ENCODE results near the gene SLC9C1. TPM values are rescaled to one million over a fixed set of nuclear protein-coding genes. Genes with fewer than 3 reads are reported as not detected.

SLC9C1 gene
- total and polyA plus RNA-seq, 9 of the 15 experiments (the other 6 are each of a cell fraction or from before 2014, with no cell fraction given), result not detected

GRCh38 chr3:112247900-112248299 is 46.1 kb downstream of the SLC9C1 start:
- TF ChIP-seq SMAD4 (CRISPR knock-in tag; conservative IDR thresholded peaks at IDR 0.05), result no peak
- no peak for TF ChIP-seq ZNF444 (CRISPR knock-in tag; IDR thresholded peaks at IDR 0.05)
- TF ChIP-seq TBL1XR1 (IDR thresholded peaks at IDR 0.05; ENCODE audit: low read length in 2 of 2), result no peak
- Histone ChIP-seq H4K20me1 (replicated peaks; ENCODE audit: control insufficient read depth, insufficient read depth, low read length) (no peaks in the 10 kb centered on the region), H3K4me1 (replicated peaks in 1 of 2; ENCODE audit: control insufficient read depth in 2 of 2, insufficient read depth in 2 of 2, low read length in 2 of 2) (no peaks in the 10 kb centered on the region), H3K79me2 (ENCODE audit: control insufficient read depth, insufficient read depth, low read length) (no peaks in the 10 kb centered on the region), H3K27me3 (ENCODE audit: control insufficient read depth in 2 of 2, insufficient read depth in 2 of 2, low read length in 2 of 2) (no peaks in the 10 kb centered on the region), H2AFZ (ENCODE audit: low read depth, low read length) (no peak overlapping the region), H3K36me3 (ENCODE audit: control insufficient read depth, insufficient read depth, low read length) (no peaks in the 10 kb centered on the region), H3K27ac (ENCODE audit: extremely low read depth, low read depth, low read length) (no peak overlapping the region), H3K4me3 (no peak overlapping the region), H3K4me2 (ENCODE audit: insufficient read depth, low read length) (no peak overlapping the region), H3K9me1 (ENCODE audit: control insufficient read depth, insufficient read depth, low read length) (no peaks in the 10 kb centered on the region), H3K9me3 (replicated peaks; ENCODE audit: control insufficient read depth, insufficient read depth, low read depth, low read length) (no peaks in the 10 kb centered on the region), H3K9ac (ENCODE audit: insufficient read depth in 1 of 2, low read depth in 2 of 2, low read length in 2 of 2) (no peak overlapping the region)
- intact Hi-C loops (cut with micrococcal nuclease) (no loop called here), in situ Hi-C loops (cut with MboI) (no loop called here)
- WGBS (ENCODE audit: insufficient coverage, low coverage, missing lambda C conversion rate), result 0% methylated on average over 4 of the region's 4 CpGs
- BruUV-seq (replicated peaks), result no TSS peak
- ATAC-seq, result no peak
- no peak for FAIRE-seq
- ChIA-PET CTCF (ENCODE audit: low intra/inter-chr PET ratio) (no interaction called here), POLR2A (no interaction called here)
- no peak for DNase-seq (ENCODE audit: extremely low read depth in 1 of 4, low spot score in 3 of 4)

- no peaks in the 10 kb centered on the region for H3K27me3 ChIP-seq (ENCODE audit: control insufficient read depth in 2 of 2, insufficient read depth in 2 of 2, low read length in 2 of 2)
- BruUV-seq (replicated peaks), result no TSS peak
- no peak overlapping the region for H3K4me3 ChIP-seq
- no peaks in the 10 kb centered on the region for H3K36me3 ChIP-seq (ENCODE audit: control insufficient read depth, insufficient read depth, low read length)
- no peak for ATAC-seq
- DNase-seq (ENCODE audit: extremely low read depth in 1 of 4, low spot score in 3 of 4), result no peak
- intact Hi-C loops (cut with micrococcal nuclease) (no loop called here), in situ Hi-C loops (cut with MboI) (no loop called here)
- no peaks in the 10 kb centered on the region for H3K4me1 ChIP-seq (replicated peaks in 1 of 2; ENCODE audit: control insufficient read depth in 2 of 2, insufficient read depth in 2 of 2, low read length in 2 of 2)
- H2AFZ ChIP-seq (ENCODE audit: low read depth, low read length), result no peak overlapping the region
- no peak overlapping the region for H3K27ac ChIP-seq (ENCODE audit: extremely low read depth, low read depth, low read length)
- POLR2A ChIA-PET, result no interaction called here
- 0% methylated on average over 2 of the region's 2 CpGs for WGBS (ENCODE audit: insufficient coverage, low coverage, missing lambda C conversion rate)
- no peaks in the 10 kb centered on the region for H3K9me3 ChIP-seq (replicated peaks; ENCODE audit: control insufficient read depth, insufficient read depth, low read depth, low read length)
- CTCF ChIA-PET (ENCODE audit: low intra/inter-chr PET ratio), result no interaction called here
- H3K4me2 ChIP-seq (ENCODE audit: insufficient read depth, low read length), result no peak overlapping the region
- no peaks in the 10 kb centered on the region for H3K9me1 ChIP-seq (ENCODE audit: control insufficient read depth, insufficient read depth, low read length)
- H4K20me1 ChIP-seq (replicated peaks; ENCODE audit: control insufficient read depth, insufficient read depth, low read length), result no peaks in the 10 kb centered on the region
- no peak for TF ChIP-seq KHSRP (IDR thresholded peaks at IDR 0.05)
- TF ChIP-seq, protein P1, sequence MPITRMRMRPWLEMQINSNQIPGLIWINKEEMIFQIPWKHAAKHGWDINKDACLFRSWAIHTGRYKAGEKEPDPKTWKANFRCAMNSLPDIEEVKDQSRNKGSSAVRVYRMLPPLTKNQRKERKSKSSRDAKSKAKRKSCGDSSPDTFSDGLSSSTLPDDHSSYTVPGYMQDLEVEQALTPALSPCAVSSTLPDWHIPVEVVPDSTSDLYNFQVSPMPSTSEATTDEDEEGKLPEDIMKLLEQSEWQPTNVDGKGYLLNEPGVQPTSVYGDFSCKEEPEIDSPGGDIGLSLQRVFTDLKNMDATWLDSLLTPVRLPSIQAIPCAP (CRISPR knock-in tag; IDR thresholded peaks at IDR 0.05; ENCODE audit: borderline replicate concordance), result no peak
- TF ChIP-seq CREM (IDR thresholded peaks at IDR 0.05; ENCODE audit: low read depth), result no peak
- no peak for TF ChIP-seq SMAD2 (IDR thresholded peaks at IDR 0.05; ENCODE audit: low read depth, low read length)
- no peak for TF ChIP-seq ZNF695 (CRISPR knock-in tag; IDR thresholded peaks at IDR 0.05)
- TF ChIP-seq E2F5 (CRISPR knock-in tag; IDR thresholded peaks at IDR 0.05), result no peak
- TF ChIP-seq ZFPM2 (CRISPR knock-in tag; IDR thresholded peaks at IDR 0.05), result no peak
- no peak for FAIRE-seq
- no peak overlapping the region for H3K9ac ChIP-seq (ENCODE audit: insufficient read depth in 1 of 2, low read depth in 2 of 2, low read length in 2 of 2)
- H3K79me2 ChIP-seq (ENCODE audit: control insufficient read depth, insufficient read depth, low read length), result no peaks in the 10 kb centered on the region
These were observed 46.7 kb downstream of the SLC9C1 start for GRCh38 chr3:112247350-112247749.
